Measurements from ENCODE around the gene ELF3. TPM values are rescaled to one million over a fixed set of nuclear protein-coding genes. Genes with fewer than 3 reads are reported as not detected.

ELF3 gene
- total and polyA plus RNA-seq, 2 of the 13 experiments (the other 11 are each of a cell fraction or from before 2014, with no cell fraction given): 11.5 to 55.1 TPM

DNA sequence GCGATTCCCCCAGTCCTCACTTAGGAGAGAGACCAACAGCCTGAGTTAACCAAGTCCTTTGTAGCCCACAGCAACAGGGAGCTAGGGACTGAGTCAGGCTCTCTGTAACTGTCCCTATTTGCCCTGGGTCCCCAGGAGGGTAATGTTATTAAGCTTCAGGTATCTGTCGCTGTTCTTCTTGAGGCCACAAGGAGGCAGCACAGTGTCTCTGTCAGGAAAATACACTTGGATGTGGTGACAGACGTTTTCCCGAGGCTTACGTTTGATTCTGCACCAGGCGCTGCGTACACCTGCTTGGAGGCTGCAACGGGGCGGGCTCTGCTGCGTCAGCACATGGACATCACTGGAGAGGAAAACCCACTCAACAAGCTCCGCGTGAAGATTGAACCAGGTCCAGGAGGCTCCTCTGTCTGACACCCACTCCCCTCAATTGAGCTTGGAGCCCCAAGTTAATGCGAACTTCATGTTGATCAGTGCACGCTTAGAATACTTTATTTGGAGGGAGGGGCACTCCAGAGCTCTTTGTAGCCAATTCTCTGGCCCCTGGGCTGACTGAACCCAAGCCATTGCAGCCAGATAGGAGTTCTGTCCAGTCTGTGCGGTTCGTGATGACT is 10.7 kb upstream of the ELF3 start (continued):
- TF ChIP-seq ZNF253 (CRISPR knock-in tag; IDR thresholded peaks at IDR 0.05; ENCODE audit: borderline replicate concordance): no peak
- no peak for TF ChIP-seq ZNF335 (CRISPR knock-in tag; IDR thresholded peaks at IDR 0.05)
- TF ChIP-seq ZBTB7A (CRISPR knock-in tag; IDR thresholded peaks at IDR 0.05): no peak
- no peak for TF ChIP-seq ZNF383 (CRISPR knock-in tag; IDR thresholded peaks at IDR 0.05; ENCODE audit: borderline replicate concordance)
- no peak for TF ChIP-seq DR1 (CRISPR knock-in tag; IDR thresholded peaks at IDR 0.05)
- no peak for TF ChIP-seq ZNF367 (CRISPR knock-in tag; IDR thresholded peaks at IDR 0.05; ENCODE audit: borderline replicate concordance)
- TF ChIP-seq, protein P1, sequence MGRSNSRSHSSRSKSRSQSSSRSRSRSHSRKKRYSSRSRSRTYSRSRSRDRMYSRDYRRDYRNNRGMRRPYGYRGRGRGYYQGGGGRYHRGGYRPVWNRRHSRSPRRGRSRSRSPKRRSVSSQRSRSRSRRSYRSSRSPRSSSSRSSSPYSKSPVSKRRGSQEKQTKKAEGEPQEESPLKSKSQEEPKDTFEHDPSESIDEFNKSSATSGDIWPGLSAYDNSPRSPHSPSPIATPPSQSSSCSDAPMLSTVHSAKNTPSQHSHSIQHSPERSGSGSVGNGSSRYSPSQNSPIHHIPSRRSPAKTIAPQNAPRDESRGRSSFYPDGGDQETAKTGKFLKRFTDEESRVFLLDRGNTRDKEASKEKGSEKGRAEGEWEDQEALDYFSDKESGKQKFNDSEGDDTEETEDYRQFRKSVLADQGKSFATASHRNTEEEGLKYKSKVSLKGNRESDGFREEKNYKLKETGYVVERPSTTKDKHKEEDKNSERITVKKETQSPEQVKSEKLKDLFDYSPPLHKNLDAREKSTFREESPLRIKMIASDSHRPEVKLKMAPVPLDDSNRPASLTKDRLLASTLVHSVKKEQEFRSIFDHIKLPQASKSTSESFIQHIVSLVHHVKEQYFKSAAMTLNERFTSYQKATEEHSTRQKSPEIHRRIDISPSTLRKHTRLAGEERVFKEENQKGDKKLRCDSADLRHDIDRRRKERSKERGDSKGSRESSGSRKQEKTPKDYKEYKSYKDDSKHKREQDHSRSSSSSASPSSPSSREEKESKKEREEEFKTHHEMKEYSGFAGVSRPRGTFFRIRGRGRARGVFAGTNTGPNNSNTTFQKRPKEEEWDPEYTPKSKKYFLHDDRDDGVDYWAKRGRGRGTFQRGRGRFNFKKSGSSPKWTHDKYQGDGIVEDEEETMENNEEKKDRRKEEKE (IDR thresholded peaks at IDR 0.05): no peak
- TF ChIP-seq, protein P2, sequence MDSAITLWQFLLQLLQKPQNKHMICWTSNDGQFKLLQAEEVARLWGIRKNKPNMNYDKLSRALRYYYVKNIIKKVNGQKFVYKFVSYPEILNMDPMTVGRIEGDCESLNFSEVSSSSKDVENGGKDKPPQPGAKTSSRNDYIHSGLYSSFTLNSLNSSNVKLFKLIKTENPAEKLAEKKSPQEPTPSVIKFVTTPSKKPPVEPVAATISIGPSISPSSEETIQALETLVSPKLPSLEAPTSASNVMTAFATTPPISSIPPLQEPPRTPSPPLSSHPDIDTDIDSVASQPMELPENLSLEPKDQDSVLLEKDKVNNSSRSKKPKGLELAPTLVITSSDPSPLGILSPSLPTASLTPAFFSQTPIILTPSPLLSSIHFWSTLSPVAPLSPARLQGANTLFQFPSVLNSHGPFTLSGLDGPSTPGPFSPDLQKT (CRISPR knock-in tag; IDR thresholded peaks at IDR 0.05; ENCODE audit: borderline replicate concordance): no peak
- TF ChIP-seq, protein P3, sequence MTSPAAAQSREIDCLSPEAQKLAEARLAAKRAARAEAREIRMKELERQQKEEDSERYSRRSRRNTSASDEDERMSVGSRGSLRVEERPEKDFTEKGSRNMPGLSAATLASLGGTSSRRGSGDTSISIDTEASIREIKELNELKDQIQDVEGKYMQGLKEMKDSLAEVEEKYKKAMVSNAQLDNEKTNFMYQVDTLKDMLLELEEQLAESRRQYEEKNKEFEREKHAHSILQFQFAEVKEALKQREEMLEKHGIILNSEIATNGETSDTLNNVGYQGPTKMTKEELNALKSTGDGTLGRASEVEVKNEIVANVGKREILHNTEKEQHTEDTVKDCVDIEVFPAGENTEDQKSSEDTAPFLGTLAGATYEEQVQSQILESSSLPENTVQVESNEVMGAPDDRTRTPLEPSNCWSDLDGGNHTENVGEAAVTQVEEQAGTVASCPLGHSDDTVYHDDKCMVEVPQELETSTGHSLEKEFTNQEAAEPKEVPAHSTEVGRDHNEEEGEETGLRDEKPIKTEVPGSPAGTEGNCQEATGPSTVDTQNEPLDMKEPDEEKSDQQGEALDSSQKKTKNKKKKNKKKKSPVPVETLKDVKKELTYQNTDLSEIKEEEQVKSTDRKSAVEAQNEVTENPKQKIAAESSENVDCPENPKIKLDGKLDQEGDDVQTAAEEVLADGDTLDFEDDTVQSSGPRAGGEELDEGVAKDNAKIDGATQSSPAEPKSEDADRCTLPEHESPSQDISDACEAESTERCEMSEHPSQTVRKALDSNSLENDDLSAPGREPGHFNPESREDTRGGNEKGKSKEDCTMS (CRISPR knock-in tag; conservative IDR thresholded peaks at IDR 0.05): no peak
- TF ChIP-seq RAD21 (CRISPR knock-in tag; IDR thresholded peaks at IDR 0.05): peak; percentile 50; the same call in 1 of the 2 replicates
- no peak for TF ChIP-seq MEIS1 (CRISPR knock-in tag; IDR thresholded peaks at IDR 0.05; ENCODE audit: borderline replicate concordance)
- TF ChIP-seq, protein P4, sequence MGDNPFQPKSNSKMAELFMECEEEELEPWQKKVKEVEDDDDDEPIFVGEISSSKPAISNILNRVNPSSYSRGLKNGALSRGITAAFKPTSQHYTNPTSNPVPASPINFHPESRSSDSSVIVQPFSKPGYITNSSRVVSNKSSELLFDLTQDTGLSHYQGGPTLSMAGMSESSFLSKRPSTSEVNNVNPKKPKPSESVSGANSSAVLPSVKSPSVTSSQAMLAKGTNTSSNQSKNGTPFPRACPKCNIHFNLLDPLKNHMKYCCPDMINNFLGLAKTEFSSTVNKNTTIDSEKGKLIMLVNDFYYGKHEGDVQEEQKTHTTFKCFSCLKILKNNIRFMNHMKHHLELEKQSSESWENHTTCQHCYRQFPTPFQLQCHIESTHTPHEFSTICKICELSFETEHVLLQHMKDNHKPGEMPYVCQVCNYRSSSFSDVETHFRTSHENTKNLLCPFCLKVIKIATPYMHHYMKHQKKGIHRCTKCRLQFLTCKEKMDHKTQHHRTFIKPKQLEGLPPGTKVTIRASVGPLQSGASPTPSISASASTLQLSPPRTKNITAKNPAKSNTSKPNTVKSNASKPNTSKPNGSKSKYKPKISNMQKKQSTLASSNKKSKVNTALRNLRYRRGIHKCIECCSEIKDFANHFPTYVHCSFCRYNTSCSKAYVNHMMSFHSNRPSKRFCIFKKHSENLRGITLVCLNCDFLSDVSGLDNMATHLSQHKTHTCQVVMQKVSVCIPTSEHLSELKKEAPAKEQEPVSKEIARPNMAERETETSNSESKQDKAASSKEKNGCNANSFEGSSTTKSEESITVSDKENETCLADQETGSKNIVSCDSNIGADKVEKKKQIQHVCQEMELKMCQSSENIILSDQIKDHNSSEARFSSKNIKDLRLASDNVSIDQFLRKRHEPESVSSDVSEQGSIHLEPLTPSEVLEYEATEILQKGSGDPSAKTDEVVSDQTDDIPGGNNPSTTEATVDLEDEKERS (CRISPR knock-in tag; IDR thresholded peaks at IDR 0.05): no peak
- no peak for TF ChIP-seq SRF (IDR thresholded peaks at IDR 0.05; ENCODE audit: low read depth, low read length)
- no peak for TF ChIP-seq ZFP36 (IDR thresholded peaks at IDR 0.05; ENCODE audit: borderline replicate concordance, low read depth, low read length, partially characterized antibody)
- no peak for TF ChIP-seq ZEB1 (IDR thresholded peaks at IDR 0.05; ENCODE audit: insufficient replicate concordance, low read depth)
- TF ChIP-seq, protein P5, sequence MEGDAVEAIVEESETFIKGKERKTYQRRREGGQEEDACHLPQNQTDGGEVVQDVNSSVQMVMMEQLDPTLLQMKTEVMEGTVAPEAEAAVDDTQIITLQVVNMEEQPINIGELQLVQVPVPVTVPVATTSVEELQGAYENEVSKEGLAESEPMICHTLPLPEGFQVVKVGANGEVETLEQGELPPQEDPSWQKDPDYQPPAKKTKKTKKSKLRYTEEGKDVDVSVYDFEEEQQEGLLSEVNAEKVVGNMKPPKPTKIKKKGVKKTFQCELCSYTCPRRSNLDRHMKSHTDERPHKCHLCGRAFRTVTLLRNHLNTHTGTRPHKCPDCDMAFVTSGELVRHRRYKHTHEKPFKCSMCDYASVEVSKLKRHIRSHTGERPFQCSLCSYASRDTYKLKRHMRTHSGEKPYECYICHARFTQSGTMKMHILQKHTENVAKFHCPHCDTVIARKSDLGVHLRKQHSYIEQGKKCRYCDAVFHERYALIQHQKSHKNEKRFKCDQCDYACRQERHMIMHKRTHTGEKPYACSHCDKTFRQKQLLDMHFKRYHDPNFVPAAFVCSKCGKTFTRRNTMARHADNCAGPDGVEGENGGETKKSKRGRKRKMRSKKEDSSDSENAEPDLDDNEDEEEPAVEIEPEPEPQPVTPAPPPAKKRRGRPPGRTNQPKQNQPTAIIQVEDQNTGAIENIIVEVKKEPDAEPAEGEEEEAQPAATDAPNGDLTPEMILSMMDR (CRISPR knock-in tag; IDR thresholded peaks at IDR 0.05): peak; percentile 84
- TF ChIP-seq ISX (CRISPR knock-in tag; conservative IDR thresholded peaks at IDR 0.05): no peak
- no peak for TF ChIP-seq MIXL1 (CRISPR knock-in tag; IDR thresholded peaks at IDR 0.05)
- no peak for TF ChIP-seq BRCA1 (CRISPR knock-in tag; IDR thresholded peaks at IDR 0.05)
